NAMALWA (cell line): Measurements from ENCODE around the gene CD48.

Source experiments
- DNase-seq: peaks from one replicate; pipeline ENCODE4 v3.0.0-alpha.2; 2015; ENCODE audit warnings: low spot score

The CD48 gene

DNA sequence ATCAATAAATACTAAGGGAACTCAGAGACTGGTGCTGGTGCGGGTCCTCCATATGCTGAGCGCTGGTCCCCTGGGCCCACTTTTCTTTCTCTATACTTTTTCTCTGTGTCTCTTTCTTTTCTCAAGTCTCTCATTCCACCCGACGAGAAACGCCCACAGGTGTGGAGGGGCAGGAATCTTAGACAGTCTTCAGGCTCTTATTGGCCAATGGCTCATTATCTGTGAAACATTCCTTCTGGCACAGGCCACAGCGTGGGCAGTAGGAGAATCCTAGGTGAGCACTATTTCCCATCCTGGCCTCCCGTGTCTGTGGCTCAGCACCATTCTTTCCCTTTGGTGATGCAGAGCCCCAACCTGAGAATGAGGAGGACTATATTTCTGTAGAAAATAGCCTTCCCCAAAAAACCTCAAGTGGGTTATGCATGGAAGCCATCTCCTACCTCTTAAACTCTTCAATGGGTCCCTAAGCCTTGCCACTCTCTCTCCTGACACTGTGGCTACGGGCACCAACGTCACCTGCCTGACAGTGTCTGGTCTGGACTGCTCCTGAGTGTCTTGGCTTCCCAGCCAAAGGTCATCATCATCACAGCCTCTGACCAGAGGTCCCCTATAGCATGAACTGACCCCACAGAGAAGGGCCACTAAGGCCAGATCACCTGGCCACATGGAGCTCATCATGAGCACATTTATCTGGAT is 58.5 kb downstream of the CD48 start:
- no peak for DNase-seq

GRCh38 chr1:160652065-160652641 is 59.5 kb downstream of the CD48 start:
- DNase-seq, result peak; percentile 54

- DNase-seq, result peak; percentile 33
Measured at GRCh38 chr1:160651433-160652064, 60.1 kb downstream of the CD48 start.

- peak; percentile 28 for DNase-seq
Measured at GRCh38 chr1:160647329-160647720, 64.3 kb downstream of the CD48 start.

DNA sequence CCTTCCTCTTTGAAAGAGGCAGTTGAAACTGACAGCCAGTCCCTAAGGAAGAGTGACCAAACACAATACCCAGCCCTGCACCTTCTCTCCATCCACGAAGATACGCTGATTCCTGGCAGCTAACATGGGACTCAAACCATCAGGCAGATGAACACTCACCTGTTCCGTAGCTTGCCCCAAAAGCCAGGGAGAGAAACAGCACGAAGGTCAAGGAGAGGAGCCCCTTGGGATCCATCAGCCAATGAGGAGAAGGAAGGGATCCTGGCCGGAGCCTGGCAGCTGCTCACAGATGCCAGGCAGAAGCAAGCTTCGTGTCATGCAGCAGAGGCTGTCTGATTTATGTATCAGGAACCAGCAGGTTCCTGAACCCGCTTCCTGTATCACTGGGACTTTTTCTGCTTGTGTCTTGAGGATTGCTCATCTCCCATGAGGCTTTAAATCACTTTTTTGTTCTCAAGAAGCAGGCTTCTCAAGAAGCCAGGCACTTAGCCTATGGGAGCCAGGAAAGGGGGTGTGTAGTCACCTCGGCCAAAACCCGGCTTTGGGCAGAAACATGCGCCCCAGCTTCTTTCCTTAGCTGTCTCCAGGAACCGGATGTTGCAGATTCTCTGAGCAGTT is 64.8 kb downstream of the CD48 start, which contains the start of gene SLAMF1:
TSS of gene SLAMF1 (minus strand) at position 334 of the 618 bp plus-strand sequence. CDS start at position 235, 99 bp downstream.
- DNase-seq, result peak; percentile 46

- no peak for DNase-seq
Measured at GRCh38 chr1:160646180-160646579, 65.4 kb downstream of the CD48 start.

DNA sequence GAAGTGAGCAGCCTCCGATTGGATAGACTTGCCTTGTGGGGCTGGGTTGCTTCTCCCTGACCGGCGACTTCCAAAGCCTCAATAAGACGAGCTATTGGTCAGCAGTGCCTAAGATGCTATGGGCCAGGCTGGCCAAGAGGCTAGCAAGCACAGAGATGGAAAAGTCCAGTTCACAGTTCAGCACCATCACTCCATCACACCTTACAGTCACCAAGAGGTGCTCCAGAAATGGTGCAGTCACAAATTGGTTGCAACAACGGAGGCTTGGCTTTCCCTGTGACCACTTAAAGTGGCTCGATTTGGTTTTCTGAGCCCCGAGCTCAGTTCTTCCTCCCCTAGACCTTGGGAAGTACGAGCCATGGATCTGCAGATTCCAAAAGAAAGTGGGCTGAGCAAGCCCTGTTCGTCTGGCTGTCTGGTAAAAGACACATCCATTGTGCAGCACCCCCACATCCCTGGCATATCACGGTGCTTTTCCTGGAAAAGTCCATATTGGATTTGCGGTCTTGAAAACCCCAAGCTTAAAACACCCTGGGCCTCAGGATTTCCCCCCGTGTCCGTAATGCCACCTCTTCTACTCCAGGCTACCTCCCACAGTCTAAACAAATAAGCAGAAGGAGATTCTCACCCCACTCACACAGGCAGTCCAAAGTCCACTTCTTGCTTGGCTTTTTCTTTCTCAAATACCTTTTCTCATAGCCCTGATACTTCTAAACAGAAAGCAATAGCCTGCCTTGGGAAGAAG is 66.1 kb downstream of the CD48 start:
- no peak for DNase-seq

GRCh38 chr1:160644399-160644798 is 67.2 kb downstream of the CD48 start:
- no peak for DNase-seq

GRCh38 chr1:160643138-160643537 is 68.5 kb downstream of the CD48 start:
- DNase-seq, result no peak

- DNase-seq, result no peak
Measured at GRCh38 chr1:160642281-160642644, 69.4 kb downstream of the CD48 start.

GRCh38 chr1:160641323-160642280 is 70.0 kb downstream of the CD48 start:
- DNase-seq, result no peak

DNA sequence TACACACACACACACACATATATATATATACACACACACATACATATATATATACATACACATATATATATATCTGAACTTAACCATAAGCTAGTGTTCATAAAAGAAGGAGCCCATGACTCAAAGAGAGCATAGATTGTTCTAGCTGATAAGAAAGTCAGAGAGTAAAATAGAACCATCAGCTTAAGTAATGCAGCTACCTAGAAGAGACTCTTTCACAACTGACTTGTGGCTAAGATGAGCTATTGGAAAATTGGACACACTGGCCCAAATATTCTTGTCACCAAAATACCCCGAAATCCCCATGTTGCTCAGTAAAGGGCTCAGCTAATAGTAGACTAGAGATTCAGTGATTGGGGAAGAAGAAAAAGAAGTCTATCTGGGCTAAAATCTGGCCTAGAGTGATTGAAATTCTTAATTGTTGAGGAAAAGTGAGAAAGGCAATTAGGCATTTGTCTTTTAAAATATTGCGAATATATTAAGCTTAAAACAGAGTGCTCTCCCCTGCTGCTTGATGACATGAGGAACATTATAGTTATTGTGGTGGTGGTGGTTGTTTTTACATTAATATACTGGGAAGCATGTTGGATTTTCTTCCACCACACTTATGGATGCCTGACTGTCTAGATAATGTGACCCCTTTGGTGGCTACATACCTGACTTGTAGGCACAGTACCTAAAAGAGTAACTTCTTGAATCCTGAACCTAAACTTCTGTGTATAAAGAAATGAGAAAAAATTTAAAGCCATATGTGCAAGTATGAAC is 71.1 kb downstream of the CD48 start:
- DNase-seq, result no peak

- no peak for DNase-seq
Measured at GRCh38 chr1:160639652-160640051, 72.0 kb downstream of the CD48 start.

DNA sequence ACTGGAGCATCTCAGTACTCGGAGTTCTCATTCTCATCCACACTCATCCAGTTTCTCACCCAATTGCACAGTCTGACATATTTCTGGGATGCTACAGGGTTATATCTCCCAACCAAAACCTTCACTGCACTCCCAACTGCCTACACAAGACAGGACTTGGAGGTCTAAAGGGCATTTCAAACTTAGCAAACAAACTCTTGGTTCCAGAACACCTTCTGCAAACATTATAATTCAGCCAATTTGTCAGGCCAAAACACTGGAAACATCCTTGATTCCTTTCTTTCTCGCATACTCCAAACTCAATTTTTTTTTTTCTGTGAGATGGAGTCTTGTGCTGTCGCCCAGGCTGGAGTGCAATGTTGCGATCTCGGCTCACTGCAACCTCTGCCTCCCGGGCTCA is 72.7 kb downstream of the CD48 start:
- DNase-seq, result no peak

GRCh38 chr1:160638540-160638857 is 73.1 kb downstream of the CD48 start:
- DNase-seq, result no peak

GRCh38 chr1:160637821-160638539 is 73.6 kb downstream of the CD48 start:
- no peak for DNase-seq

- DNase-seq, result no peak
Measured at GRCh38 chr1:160637065-160637464, 74.6 kb downstream of the CD48 start.

- DNase-seq, result no peak
Measured at GRCh38 chr1:160636547-160636946, 75.1 kb downstream of the CD48 start.

DNA sequence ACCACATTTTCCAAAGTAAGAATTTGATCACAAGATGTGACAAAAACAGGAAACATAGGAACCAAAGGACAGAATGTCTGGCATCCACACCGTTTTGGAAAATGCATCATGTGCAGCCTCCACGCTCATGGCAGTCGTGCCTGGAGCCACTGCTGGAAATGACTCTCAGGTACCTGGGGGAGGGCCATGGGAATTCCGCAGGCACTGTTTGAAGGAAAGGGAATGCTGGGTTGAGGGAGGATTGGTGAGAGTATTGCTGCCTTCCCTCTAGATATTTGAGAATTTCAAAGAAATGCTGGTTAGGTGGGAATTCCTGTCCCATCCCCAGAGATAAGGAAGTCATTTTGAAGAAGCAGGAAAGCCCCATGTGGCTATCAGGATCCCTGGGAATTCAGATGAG is 75.5 kb downstream of the CD48 start:
- no peak for DNase-seq
